ENCODE data around the gene IFT57.

The IFT57 gene

GRCh38 chr3:108200578-108200977, 21.6 kb downstream of the IFT57 start:
- no peak for TF ChIP-seq REST (IDR thresholded peaks at IDR 0.05; ENCODE audit: low read depth)
- no peak for TF ChIP-seq USF1 (IDR thresholded peaks at IDR 0.05)
- no peak for TF ChIP-seq TEAD4 (IDR thresholded peaks at IDR 0.05)
- TF ChIP-seq NFIC (IDR thresholded peaks at IDR 0.05): no peak
- no peak for TF ChIP-seq RAD21 (IDR thresholded peaks at IDR 0.05; ENCODE audit: low read depth)
- TF ChIP-seq CREB1 (IDR thresholded peaks at IDR 0.05; ENCODE audit: low read depth): no peak
- no peak for TF ChIP-seq EGR1 (IDR thresholded peaks at IDR 0.05)
- TF ChIP-seq TCF12 (IDR thresholded peaks at IDR 0.05; ENCODE audit: low read depth): no peak
- TF ChIP-seq YY1 (IDR thresholded peaks at IDR 0.05; ENCODE audit: low read depth): no peak
- TF ChIP-seq MAX (IDR thresholded peaks at IDR 0.05): no peak

- TF ChIP-seq NFIC (IDR thresholded peaks at IDR 0.05): no peak
- TF ChIP-seq ZBTB7A (IDR thresholded peaks at IDR 0.05; ENCODE audit: low read depth): no peak
- no peak for TF ChIP-seq RAD21 (IDR thresholded peaks at IDR 0.05; ENCODE audit: low read depth)
- no peak for TF ChIP-seq YY1 (IDR thresholded peaks at IDR 0.05; ENCODE audit: low read depth)
- TF ChIP-seq EP300 (IDR thresholded peaks at IDR 0.05; ENCODE audit: borderline replicate concordance): no peak
- no peak for TF ChIP-seq FOXM1 (IDR thresholded peaks at IDR 0.05; ENCODE audit: borderline replicate concordance, low read depth)
- TF ChIP-seq TCF12 (IDR thresholded peaks at IDR 0.05; ENCODE audit: low read depth): no peak
- TF ChIP-seq MAX (IDR thresholded peaks at IDR 0.05): no peak
- TF ChIP-seq USF1 (IDR thresholded peaks at IDR 0.05): no peak
- no peak for TF ChIP-seq EGR1 (IDR thresholded peaks at IDR 0.05)
- TF ChIP-seq REST (IDR thresholded peaks at IDR 0.05; ENCODE audit: low read depth): no peak
- TF ChIP-seq TEAD4 (IDR thresholded peaks at IDR 0.05): no peak
- TF ChIP-seq CEBPB (IDR thresholded peaks at IDR 0.05): no peak
- TF ChIP-seq CREB1 (IDR thresholded peaks at IDR 0.05; ENCODE audit: low read depth): no peak
- TF ChIP-seq TAF1 (IDR thresholded peaks at IDR 0.05; ENCODE audit: low read depth): no peak
Measured at GRCh38 chr3:108200024-108200423, 22.2 kb downstream of the IFT57 start.

GRCh38 chr3:108191394-108191793, 30.8 kb downstream of the IFT57 start:
- TF ChIP-seq RAD21 (IDR thresholded peaks at IDR 0.05; ENCODE audit: low read depth) (no peak), MAX (IDR thresholded peaks at IDR 0.05) (no peak), NFIC (IDR thresholded peaks at IDR 0.05) (no peak), TCF12 (IDR thresholded peaks at IDR 0.05; ENCODE audit: low read depth) (no peak), EP300 (IDR thresholded peaks at IDR 0.05; ENCODE audit: borderline replicate concordance) (no peak), CEBPB (IDR thresholded peaks at IDR 0.05) (no peak), REST (IDR thresholded peaks at IDR 0.05; ENCODE audit: low read depth) (no peak), FOXM1 (IDR thresholded peaks at IDR 0.05; ENCODE audit: borderline replicate concordance, low read depth) (no peak), EGR1 (IDR thresholded peaks at IDR 0.05) (no peak), TAF1 (IDR thresholded peaks at IDR 0.05; ENCODE audit: low read depth) (no peak), YY1 (IDR thresholded peaks at IDR 0.05; ENCODE audit: low read depth) (no peak), USF1 (IDR thresholded peaks at IDR 0.05) (no peak)

- TF ChIP-seq ZBTB7A (IDR thresholded peaks at IDR 0.05; ENCODE audit: low read depth) (no peak), FOXM1 (IDR thresholded peaks at IDR 0.05; ENCODE audit: borderline replicate concordance, low read depth) (no peak), EP300 (IDR thresholded peaks at IDR 0.05; ENCODE audit: borderline replicate concordance) (no peak), USF1 (IDR thresholded peaks at IDR 0.05) (no peak), NFIC (IDR thresholded peaks at IDR 0.05) (no peak), RAD21 (IDR thresholded peaks at IDR 0.05; ENCODE audit: low read depth) (no peak), YY1 (IDR thresholded peaks at IDR 0.05; ENCODE audit: low read depth) (no peak), TCF12 (IDR thresholded peaks at IDR 0.05; ENCODE audit: low read depth) (no peak), TAF1 (IDR thresholded peaks at IDR 0.05; ENCODE audit: low read depth) (no peak), MAX (IDR thresholded peaks at IDR 0.05) (no peak), CEBPB (IDR thresholded peaks at IDR 0.05) (no peak), EGR1 (IDR thresholded peaks at IDR 0.05) (no peak), CREB1 (IDR thresholded peaks at IDR 0.05; ENCODE audit: low read depth) (no peak), TEAD4 (IDR thresholded peaks at IDR 0.05) (no peak), REST (IDR thresholded peaks at IDR 0.05; ENCODE audit: low read depth) (no peak)
Measured at GRCh38 chr3:108190346-108190745, 31.9 kb downstream of the IFT57 start.

Data from Ishikawa (cell line).